Measurements from ENCODE around the gene SHANK2.

DNA sequence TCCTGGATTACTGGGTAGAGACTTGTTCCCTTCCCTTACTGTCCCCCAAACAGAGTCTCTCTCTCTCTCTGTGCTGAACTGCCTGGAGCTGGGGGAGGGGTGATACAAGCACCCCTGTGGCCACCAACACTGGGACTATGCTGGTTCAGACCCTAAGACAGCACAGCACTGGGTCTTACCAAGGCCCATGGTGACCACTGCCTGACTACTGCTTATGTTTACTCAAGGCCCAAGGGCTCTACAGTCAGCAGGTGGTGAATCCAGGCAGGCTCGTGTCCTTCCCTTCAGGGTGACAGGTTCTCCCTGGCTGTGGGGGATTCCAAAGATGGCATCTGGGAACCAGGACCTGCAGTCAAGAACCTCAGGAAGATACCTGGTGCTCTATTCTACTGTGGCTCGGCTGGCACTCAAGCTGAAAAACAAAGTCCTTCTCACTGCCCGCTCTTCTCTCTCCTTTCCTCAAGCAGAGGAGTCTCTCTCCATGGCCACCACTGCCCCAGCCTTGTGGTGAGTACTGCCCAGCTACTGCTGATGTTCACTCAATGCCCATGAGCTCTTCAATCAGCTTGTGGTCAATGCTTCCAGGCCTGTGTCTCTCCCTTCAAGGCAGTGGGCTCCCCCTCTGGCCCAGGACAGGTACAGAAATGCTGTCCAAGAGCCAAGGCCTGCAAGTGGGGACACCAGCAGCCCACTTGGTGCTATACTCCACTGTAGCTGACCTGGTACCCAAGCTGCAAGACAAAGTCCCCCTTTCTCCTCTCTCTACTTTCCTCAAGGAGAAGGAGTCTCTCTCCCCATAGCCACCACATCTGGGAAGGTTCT is 41.8 kb upstream of the SHANK2 start:
- TF ChIP-seq YY1 (IDR thresholded peaks at IDR 0.05; ENCODE audit: insufficient read depth, insufficient read length): no peak
- no peak for TF ChIP-seq ZNF274 (IDR thresholded peaks at IDR 0.05; ENCODE audit: low read depth, low read length)
- TF ChIP-seq SUZ12 (IDR thresholded peaks at IDR 0.05; ENCODE audit: extremely low read depth, insufficient read depth, insufficient read length): no peak
